Transverse colon (tissue), 4 donors: ENCODE data around the gene TOM1L2. TPM values are rescaled to one million over a fixed set of nuclear protein-coding genes. Genes with fewer than 3 reads are reported as not detected.

Experiments used
- DNase-seq: peaks from one replicate; pipeline ENCODE4 v3.0.0-alpha.2; 2019
- H3K27ac ChIP-seq, 4 donors: fragments of 200-600 bp; sonication (generic); 2 replicates each; pipeline ENCODE4 v1.5.1; 2016 to 2018; ENCODE audit warnings: inconsistent platforms in 4 of 4
- H3K27me3 ChIP-seq: fragments of 200-600 bp; sonication (generic); 2 replicates; pipeline ENCODE4 v1.5.1; 2017; ENCODE audit warnings: inconsistent platforms
- H3K36me3 ChIP-seq, 4 donors: fragments of 200-600 bp; sonication (generic); 2 replicates each; pipeline ENCODE4 v1.5.1; 2017 to 2019; ENCODE audit warnings: inconsistent platforms in 4 of 4
- H3K4me1 ChIP-seq, 4 donors: fragments of 200-600 bp; sonication (generic); 2 replicates each; pipeline ENCODE4 v1.5.1; 2017 to 2020; ENCODE audit warnings: inconsistent platforms in 4 of 4
- H3K4me3 ChIP-seq, 4 donors: fragments of 200-600 bp; sonication (generic); 1 replicate in 1 of 4; 2 replicates in 3 of 4; pipeline versions ENCODE4 v1.5.1 to v1.6.1; 2017 to 2019; ENCODE audit warnings: inconsistent platforms in 4 of 4
- H3K9me3 ChIP-seq, 2 donors: fragments of 200-600 bp; sonication (generic); 2 replicates each; pipeline ENCODE4 v1.5.1; 2017 to 2019; ENCODE audit warnings: inconsistent platforms in 2 of 2
- EP300 ChIP-seq: sonication (generic); formaldehyde crosslinking; IDR thresholded peaks from one replicate; pipeline ENCODE4 v1.6.1; 2017; ENCODE audit warnings: antibody characterized with exemption, low read depth
- POLR2A ChIP-seq: fragments of 450-650 bp; IDR thresholded peaks from one replicate; pipeline ENCODE4 v1.6.1; 2016; ENCODE audit warnings: antibody characterized with exemption, mild to moderate bottlenecking, moderate library complexity
- POLR2AphosphoS5 ChIP-seq, 3 donors: sonication (generic); formaldehyde crosslinking; IDR thresholded peaks; one replicate each; pipeline ENCODE4 v1.6.1; 2016; ENCODE audit warnings: antibody characterized with exemption in 3 of 3
- WGBS, 2 donors: methylation state at CpG; one replicate each; pipeline ENCODE4 v1.1.5; 2018; ENCODE audit warnings: low coverage in 1 of 2; 5-methylcytosine and 5-hydroxymethylcytosine counted together
- in situ Hi-C, 4 donors: fragments of 200-750 bp; cut with MboI; loops; one replicate each; pipeline versions ENCODE4 v1.15.0 to v1.15.1; 2017; ENCODE audit warnings: low sequenced_read_pairs in 3 of 4, low pct_ligation_motif_present in 1 of 4, low pct_unique_long_range_greater_than_20kb in 1 of 4
- intact Hi-C: fragments of 100-400 bp; cut with DNase I; formaldehyde crosslinking; loops from one replicate; pipeline ENCODE4 v1.15.1; 2023; ENCODE audit warnings: low total_unique reads
- total RNA-seq, 4 donors: library from RNA; depleted of rRNA; stranded (reverse); fragments of >200 nt; gene quantifications; one replicate each; pipeline ENCODE4 v1.1.0, GENCODE V29; 2016
- TF ChIP-seq, protein P1 (sequence below), 5 experiments: fragments of 200-600 bp in 3 of 5; fragments of 450-650 bp in 2 of 5; sonication (generic) in 3 of 5; IDR thresholded peaks; 1 replicate in 2 of 5; 2 replicates in 3 of 5; pipeline ENCODE4 v1.5.1; 2016 to 2017; ENCODE audit warnings: antibody characterized with exemption in 5 of 5, inconsistent platforms in 3 of 5, mild to moderate bottlenecking in 2 of 5, moderate library complexity in 1 of 5

Gene TOM1L2
- total RNA-seq, 4 donors from 2014 or later = 65.9 to 178 (median 97.7) TPM

- no peak overlapping the region for H3K27ac ChIP-seq
- 89% methylated on average over 8 of the region's 8 CpGs; no CpG with 5 or more reads in 1 of the 2 donors for WGBS, 2 donors
- H3K4me3 ChIP-seq = no peak overlapping the region
- H3K4me1 ChIP-seq = peaks cover 18 to 34% (median 19%) of the 10 kb centered on the region in 4 donors
- H3K36me3 ChIP-seq = no peaks in the 10 kb centered on the region
- no peaks in the 10 kb centered on the region for H3K9me3 ChIP-seq
- no peaks in the 10 kb centered on the region for H3K27me3 ChIP-seq
- intact Hi-C loops (no loop called here), in situ Hi-C loops (no loop called here)
- TF ChIP-seq EP300 = no peak
- TF ChIP-seq POLR2AphosphoS5 (IDR thresholded peaks at IDR 0.05) = no peak
- TF ChIP-seq POLR2A = no peak
- TF ChIP-seq, protein P1, sequence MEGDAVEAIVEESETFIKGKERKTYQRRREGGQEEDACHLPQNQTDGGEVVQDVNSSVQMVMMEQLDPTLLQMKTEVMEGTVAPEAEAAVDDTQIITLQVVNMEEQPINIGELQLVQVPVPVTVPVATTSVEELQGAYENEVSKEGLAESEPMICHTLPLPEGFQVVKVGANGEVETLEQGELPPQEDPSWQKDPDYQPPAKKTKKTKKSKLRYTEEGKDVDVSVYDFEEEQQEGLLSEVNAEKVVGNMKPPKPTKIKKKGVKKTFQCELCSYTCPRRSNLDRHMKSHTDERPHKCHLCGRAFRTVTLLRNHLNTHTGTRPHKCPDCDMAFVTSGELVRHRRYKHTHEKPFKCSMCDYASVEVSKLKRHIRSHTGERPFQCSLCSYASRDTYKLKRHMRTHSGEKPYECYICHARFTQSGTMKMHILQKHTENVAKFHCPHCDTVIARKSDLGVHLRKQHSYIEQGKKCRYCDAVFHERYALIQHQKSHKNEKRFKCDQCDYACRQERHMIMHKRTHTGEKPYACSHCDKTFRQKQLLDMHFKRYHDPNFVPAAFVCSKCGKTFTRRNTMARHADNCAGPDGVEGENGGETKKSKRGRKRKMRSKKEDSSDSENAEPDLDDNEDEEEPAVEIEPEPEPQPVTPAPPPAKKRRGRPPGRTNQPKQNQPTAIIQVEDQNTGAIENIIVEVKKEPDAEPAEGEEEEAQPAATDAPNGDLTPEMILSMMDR (IDR thresholded peaks at IDR 0.05) = no peak
- no peak for DNase-seq
These were observed 126.2 kb downstream of the TOM1L2 start for GRCh38 chr17:17846003-17846402.

GRCh38 chr17:17845046-17845775 lies 127.0 kb downstream of the TOM1L2 start:
- in situ Hi-C loops (no loop called here), intact Hi-C loops (no loop called here)
- Histone ChIP-seq H3K27ac (no peak overlapping the region), H3K36me3 (no peaks in the 10 kb centered on the region), H3K9me3 (no peaks in the 10 kb centered on the region), H3K27me3 (no peaks in the 10 kb centered on the region), H3K4me1 (peaks cover 23 to 35% (median 25%) of the 10 kb centered on the region in 4 donors), H3K4me3 (no peak overlapping the region)
- WGBS, 2 donors = 85% methylated on average over 9 of the region's 13 CpGs; no CpG with 5 or more reads in 1 of the 2 donors
- no peak for DNase-seq
- TF ChIP-seq POLR2A (no peak), EP300 (no peak), POLR2AphosphoS5 (IDR thresholded peaks at IDR 0.05) (no peak)
- TF ChIP-seq, protein P1 (IDR thresholded peaks at IDR 0.05) = no peak

DNA sequence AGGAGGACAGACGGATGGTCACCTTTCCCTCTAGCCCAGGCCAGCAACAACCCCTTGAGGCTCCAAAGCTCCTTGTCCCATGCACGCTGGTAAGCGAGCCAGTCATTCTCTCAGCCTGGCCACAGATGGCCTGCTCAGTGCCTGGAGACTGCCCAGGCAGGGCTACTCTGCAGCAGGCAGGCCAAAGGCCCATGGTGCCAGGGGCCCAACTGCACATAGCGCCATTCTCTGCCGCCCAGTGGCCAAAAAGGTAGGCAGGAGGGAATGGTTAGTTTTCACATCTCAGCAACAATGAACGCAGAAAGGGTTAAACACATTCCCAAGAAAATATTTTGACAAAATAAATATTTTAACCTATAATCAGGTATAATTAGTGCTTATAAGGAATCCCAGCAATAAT lies 127.7 kb downstream of the TOM1L2 start:
- WGBS, 2 donors = 95% methylated on average over 4 of the region's 6 CpGs; no CpG with 5 or more reads in 1 of the 2 donors
- in situ Hi-C loops (no loop called here), intact Hi-C loops (no loop called here)
- no peaks in the 10 kb centered on the region for H3K27me3 ChIP-seq
- H3K27ac ChIP-seq = no peak overlapping the region
- peaks cover 16 to 31% (median 23%) of the 10 kb centered on the region in 4 donors for H3K4me1 ChIP-seq
- no peaks in the 10 kb centered on the region for H3K36me3 ChIP-seq
- H3K4me3 ChIP-seq = no peak overlapping the region
- H3K9me3 ChIP-seq = no peaks in the 10 kb centered on the region
- TF ChIP-seq POLR2A = no peak
- TF ChIP-seq EP300 = no peak
- TF ChIP-seq, protein P1 (IDR thresholded peaks at IDR 0.05) = no peak
- no peak for TF ChIP-seq POLR2AphosphoS5 (IDR thresholded peaks at IDR 0.05)
- no peak for DNase-seq

DNA sequence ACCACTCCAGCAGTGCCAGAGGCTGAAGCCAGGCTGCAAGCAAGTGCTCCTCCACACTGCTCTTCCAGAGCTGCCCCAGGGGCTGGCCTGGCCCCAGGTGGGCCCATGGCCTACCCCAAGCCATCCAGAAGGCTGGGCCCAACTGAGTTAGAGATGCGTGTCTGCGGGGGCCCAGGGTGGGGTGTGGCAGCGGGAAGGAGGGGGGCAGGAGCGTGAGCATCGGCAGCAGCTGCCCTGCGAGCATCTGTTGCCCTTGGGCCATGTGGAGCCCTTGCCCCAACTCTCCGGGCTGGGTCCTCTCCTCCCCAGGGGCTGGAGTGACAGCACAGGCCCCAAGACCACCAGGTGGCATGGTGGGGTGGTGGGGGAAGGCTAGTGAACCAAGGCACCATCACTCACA lies 128.1 kb downstream of the TOM1L2 start:
- DNase-seq = no peak
- H3K9me3 ChIP-seq = no peaks in the 10 kb centered on the region
- in situ Hi-C loops = no loop called here
- TF ChIP-seq EP300 (no peak), POLR2AphosphoS5 (IDR thresholded peaks at IDR 0.05) (no peak), POLR2A (no peak)
- TF ChIP-seq, protein P1 (IDR thresholded peaks at IDR 0.05) = no peak
- intact Hi-C loops = no loop called here
- no peaks in the 10 kb centered on the region for H3K36me3 ChIP-seq
- peaks cover 11 to 31% (median 23%) of the 10 kb centered on the region in 4 donors for H3K4me1 ChIP-seq
- no peaks in the 10 kb centered on the region for H3K27me3 ChIP-seq
- 81 to 86% methylated on average over 6 to 7 of the region's 7 CpGs for WGBS, 2 donors
- no peak overlapping the region for H3K27ac ChIP-seq
- H3K4me3 ChIP-seq = no peak overlapping the region
